NT2/D1 (cell line): ENCODE measurements around the gene PTPRJ.

Experiments used
- YY1 ChIP-seq: IDR thresholded peaks from 2 replicates; pipeline ENCODE4 v1.6.1; 2011; ENCODE audit not compliant: insufficient read length, insufficient read depth
- ZNF274 ChIP-seq: IDR thresholded peaks from 2 replicates; pipeline ENCODE4 v1.6.1; 2011; ENCODE audit warnings: mild to moderate bottlenecking, low read depth, low read length

GRCh38 chr11:48075637-48076036 lies 95.3 kb downstream of the PTPRJ start:
- TF ChIP-seq YY1 (no peak), ZNF274 (no peak)
